ENCODE results near the gene TPX2. TPM values are rescaled to one million over a fixed set of nuclear protein-coding genes. Genes with fewer than 3 reads are reported as not detected.

Gene TPX2
- total and polyA plus RNA-seq, 2 of the 8 experiments (the other 6 are each of a cell fraction or from before 2014, with no cell fraction given): 43.6 to 125 TPM

DNA sequence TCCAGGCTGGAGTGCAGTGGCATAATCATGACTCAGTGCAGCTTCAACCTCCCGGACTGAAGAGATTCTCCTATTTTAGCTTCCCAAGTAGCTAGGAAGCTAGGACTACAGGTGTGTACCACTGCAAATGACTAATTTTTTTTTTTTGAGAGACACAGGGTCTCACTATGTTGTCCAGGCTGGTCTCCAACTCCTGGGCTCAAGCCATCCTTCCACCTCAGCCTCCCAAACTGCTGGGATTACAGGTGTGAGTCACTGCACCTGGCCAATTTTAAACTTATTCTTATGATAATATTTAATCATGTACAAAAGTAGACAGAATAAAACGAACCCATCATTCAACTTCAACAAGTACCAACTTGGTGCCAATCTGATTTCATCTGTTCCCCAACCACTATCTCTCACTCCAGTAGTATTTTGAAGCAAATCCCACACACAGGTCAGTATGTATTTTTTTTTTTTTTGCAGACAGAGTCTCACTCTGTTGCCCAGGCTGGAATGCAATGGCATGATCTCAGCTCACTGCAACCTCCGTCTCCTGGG is 48.9 kb upstream of the TPX2 start:
- no peak overlapping the region for H2BK5ac ChIP-seq (ENCODE audit: low read depth, low read length)
- ChIA-PET POLR2A (ENCODE audit: partially characterized antibody) (interaction anchor here (0.7 to 1.0 kb wide), 3 partner anchors 9 to 32 kb away, joined by 3 to 5 read pairs (median 4); partner anchors contain the start of gene BCL2L1), CTCF (ENCODE audit: partially characterized antibody) (interaction anchor here (1.6 to 6.8 kb wide), 2 partner anchors 27 to 34 kb away, joined by 6 to 49 read pairs; no protein-coding TSS in a partner anchor)
- no peak overlapping the region for H2BK20ac ChIP-seq (ENCODE audit: low read length)
- H3K36me3 ChIP-seq (ENCODE audit: control insufficient read depth in 2 of 4, insufficient read depth in 4 of 4, low read length in 3 of 4): peaks cover 0 to 5% (median 0%) of the 10 kb centered on the region in 4 experiments; a peak in 1 of 8 replicates
- H3K23me2 ChIP-seq (ENCODE audit: low read depth, low read length): no peaks in the 10 kb centered on the region
- H3K9me3 ChIP-seq (ENCODE audit: insufficient read depth in 2 of 2, low read depth in 1 of 2, low read length in 1 of 2): no peaks in the 10 kb centered on the region
- H3K4ac ChIP-seq (replicated peaks; ENCODE audit: insufficient read length, low read depth, low read length): no peak overlapping the region
- no peak overlapping the region for H2BK15ac ChIP-seq (ENCODE audit: low read length)
- H4K20me1 ChIP-seq (replicated peaks in 1 of 2; ENCODE audit: control insufficient read depth in 1 of 2, insufficient read depth in 2 of 2, low read length in 2 of 2): no peaks in the 10 kb centered on the region
- TF ChIP-seq BCL11A (IDR thresholded peaks at IDR 0.05; ENCODE audit: low read depth in 2 of 2, low read length in 2 of 2): no peak
- peaks cover 14 to 25% (median 21%) of the 10 kb centered on the region in 4 experiments for H3K4me1 ChIP-seq (replicated peaks in 1 of 4; ENCODE audit: control insufficient read depth in 3 of 4, insufficient read depth in 4 of 4, low read length in 3 of 4)
- H3K14ac ChIP-seq (ENCODE audit: insufficient read length): no peak overlapping the region
- no peak overlapping the region for H2BK12ac ChIP-seq (ENCODE audit: low read depth, low read length)
- no peaks in the 10 kb centered on the region for H3K27me3 ChIP-seq (replicated peaks in 1 of 4; ENCODE audit: control insufficient read depth in 3 of 4, extremely low read depth in 1 of 4, insufficient read depth in 3 of 4, low read length in 3 of 4)
- no peak overlapping the region for H4K5ac ChIP-seq (ENCODE audit: insufficient read length, low read depth, low read length)
- H2AFZ ChIP-seq (ENCODE audit: low read length): no peak overlapping the region
- peaks cover 0 to 52% of the 10 kb centered on the region in 2 experiments; a peak in 2 of 4 replicates for H3K79me2 ChIP-seq (ENCODE audit: control insufficient read depth in 1 of 2, insufficient read depth in 2 of 2, low read length in 2 of 2)
- H3K4me3 ChIP-seq (ENCODE audit: extremely low read depth in 1 of 4, insufficient read depth in 2 of 4, low read depth in 3 of 4, low read length in 4 of 4): no peak overlapping the region
- H3K27ac ChIP-seq (ENCODE audit: low read depth, low read length): no peak overlapping the region
- FAIRE-seq (no peak), DNase-seq (ENCODE audit: low read depth in 1 of 2, low spot score in 2 of 2) (no peak)
- no peak overlapping the region for H3K56ac ChIP-seq (replicated peaks; ENCODE audit: insufficient read length, low read depth, low read length)
- no peak overlapping the region for H2AK5ac ChIP-seq (ENCODE audit: low read depth, low read length)
- H3K18ac ChIP-seq (ENCODE audit: extremely low read depth, low read length): no peak overlapping the region
- H3K23ac ChIP-seq (ENCODE audit: insufficient read length): no peak overlapping the region
- H4K91ac ChIP-seq (replicated peaks; ENCODE audit: insufficient read length, low read length): no peak overlapping the region
- no peak overlapping the region for H3K9ac ChIP-seq (replicated peaks in 1 of 4; ENCODE audit: extremely low read depth in 1 of 4, low read depth in 3 of 4, low read length in 3 of 4)
- no peak overlapping the region for H3K4me2 ChIP-seq (ENCODE audit: insufficient read depth in 1 of 2, low read depth in 2 of 2, low read length in 2 of 2)
- H3K79me1 ChIP-seq (ENCODE audit: low read depth, low read length): peaks cover 5% of the 10 kb centered on the region
- H2BK120ac ChIP-seq (replicated peaks; ENCODE audit: low read depth, low read length): no peak overlapping the region
- H4K8ac ChIP-seq (ENCODE audit: extremely low read depth, insufficient read depth, low read length): no peak overlapping the region
- WGBS, 2 experiments (ENCODE audit: extremely low coverage in 1 of 2, insufficient coverage in 1 of 2, insufficient read length in 1 of 2, insufficient replicate concordance in 2 of 2, low coverage in 1 of 2, low lambda C conversion rate in 2 of 2, missing lambda C conversion rate in 1 of 2): 92% methylated on average over 3 of the region's 3 CpGs; no CpG with 5 or more reads in 1 of the 2 experiments
